Ishikawa (cell line): Measurements from ENCODE around the gene CBFA2T2.

ENCODE experiments used
- CREB1 ChIP-seq: IDR thresholded peaks from 2 replicates; pipeline ENCODE4 v1.6.1; 2012; ENCODE audit warnings: low read depth
- EGR1 ChIP-seq: IDR thresholded peaks from 2 replicates; pipeline ENCODE4 v1.6.1; 2012
- EP300 ChIP-seq: IDR thresholded peaks from 2 replicates; pipeline ENCODE4 v1.6.1; 2012; ENCODE audit warnings: borderline replicate concordance
- YY1 ChIP-seq: IDR thresholded peaks from 2 replicates; pipeline ENCODE4 v1.6.1; 2012; ENCODE audit warnings: low read depth

DNA sequence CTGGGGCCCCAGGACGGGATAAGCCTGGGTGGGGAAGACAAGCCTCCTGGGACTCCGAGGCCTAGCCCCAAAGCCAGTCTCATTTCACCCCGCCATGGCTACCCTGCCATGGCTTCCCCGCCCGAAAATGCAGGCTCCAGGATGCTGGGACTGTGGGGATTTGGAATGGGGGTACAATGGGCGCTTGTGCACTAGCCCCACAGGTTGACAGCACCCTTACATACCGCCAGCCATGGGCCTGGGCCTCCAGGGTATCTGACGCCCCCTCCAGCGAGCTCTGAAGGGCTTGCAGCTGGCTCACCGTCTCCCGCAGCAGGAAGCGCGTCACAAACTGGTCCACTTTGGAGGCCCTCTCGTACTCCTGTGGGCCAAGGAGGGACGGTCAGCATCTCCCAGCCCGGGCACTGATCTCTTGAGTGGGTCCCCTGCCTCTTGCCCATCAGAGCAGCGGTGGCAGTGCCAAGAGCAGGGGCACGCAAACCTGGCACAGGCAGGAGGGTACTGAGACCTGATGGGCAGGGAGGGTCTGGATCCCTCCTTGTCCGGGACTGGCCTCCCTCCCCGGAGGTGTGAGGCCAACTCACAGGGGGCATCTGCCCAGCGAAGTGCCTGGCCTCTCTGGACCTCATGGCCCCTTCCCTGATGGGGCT lies 170.3 kb downstream of the CBFA2T2 start:
- TF ChIP-seq EGR1, result no peak
- TF ChIP-seq EP300, result no peak
- TF ChIP-seq CREB1, result no peak
- TF ChIP-seq YY1, result no peak
